C4-2B (cell line): ENCODE results near the gene PNMA8A.
"Not testable (repeated sequence)": the region's sequence is repeated elsewhere in the genome, so short reads cannot be mapped to it uniquely, and the experiment has no call there.

Experiments used
- H3K27ac ChIP-seq: fragments of 450-650 bp; 2 replicates; pipeline ENCODE4 v1.5.1; 2017
- ZFX ChIP-seq: fragments of 450-650 bp; IDR thresholded peaks from 2 replicates; pipeline ENCODE4 v1.6.1; 2017
- TF ChIP-seq, protein P1 (sequence below): fragments of 450-650 bp; conservative IDR thresholded peaks from 2 replicates; pipeline ENCODE4 v1.5.1; 2017; ENCODE audit warnings: mild to moderate bottlenecking

PNMA8A gene

DNA sequence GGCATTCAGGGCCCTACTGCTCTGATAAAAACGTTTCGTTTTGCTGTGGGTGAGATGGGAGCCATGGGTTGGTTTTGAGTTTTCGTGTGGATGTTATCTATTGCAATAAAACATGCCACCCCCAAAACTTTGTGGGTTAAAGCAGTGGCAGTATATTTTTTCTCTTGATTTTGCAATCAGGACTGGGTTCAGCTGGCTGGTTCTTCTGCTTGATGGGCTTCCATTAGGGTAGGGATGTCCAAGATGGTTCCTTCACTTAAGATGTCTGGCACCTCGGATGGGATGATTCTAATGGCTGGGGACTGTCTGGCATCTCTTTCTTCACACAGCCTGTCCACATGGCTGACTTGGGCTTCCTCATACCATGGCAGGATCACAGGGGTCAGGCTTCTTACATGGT lies 39.9 kb upstream of the PNMA8A start:
- TF ChIP-seq, protein P1, sequence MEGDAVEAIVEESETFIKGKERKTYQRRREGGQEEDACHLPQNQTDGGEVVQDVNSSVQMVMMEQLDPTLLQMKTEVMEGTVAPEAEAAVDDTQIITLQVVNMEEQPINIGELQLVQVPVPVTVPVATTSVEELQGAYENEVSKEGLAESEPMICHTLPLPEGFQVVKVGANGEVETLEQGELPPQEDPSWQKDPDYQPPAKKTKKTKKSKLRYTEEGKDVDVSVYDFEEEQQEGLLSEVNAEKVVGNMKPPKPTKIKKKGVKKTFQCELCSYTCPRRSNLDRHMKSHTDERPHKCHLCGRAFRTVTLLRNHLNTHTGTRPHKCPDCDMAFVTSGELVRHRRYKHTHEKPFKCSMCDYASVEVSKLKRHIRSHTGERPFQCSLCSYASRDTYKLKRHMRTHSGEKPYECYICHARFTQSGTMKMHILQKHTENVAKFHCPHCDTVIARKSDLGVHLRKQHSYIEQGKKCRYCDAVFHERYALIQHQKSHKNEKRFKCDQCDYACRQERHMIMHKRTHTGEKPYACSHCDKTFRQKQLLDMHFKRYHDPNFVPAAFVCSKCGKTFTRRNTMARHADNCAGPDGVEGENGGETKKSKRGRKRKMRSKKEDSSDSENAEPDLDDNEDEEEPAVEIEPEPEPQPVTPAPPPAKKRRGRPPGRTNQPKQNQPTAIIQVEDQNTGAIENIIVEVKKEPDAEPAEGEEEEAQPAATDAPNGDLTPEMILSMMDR, result no peak
- no peak for TF ChIP-seq ZFX

DNA sequence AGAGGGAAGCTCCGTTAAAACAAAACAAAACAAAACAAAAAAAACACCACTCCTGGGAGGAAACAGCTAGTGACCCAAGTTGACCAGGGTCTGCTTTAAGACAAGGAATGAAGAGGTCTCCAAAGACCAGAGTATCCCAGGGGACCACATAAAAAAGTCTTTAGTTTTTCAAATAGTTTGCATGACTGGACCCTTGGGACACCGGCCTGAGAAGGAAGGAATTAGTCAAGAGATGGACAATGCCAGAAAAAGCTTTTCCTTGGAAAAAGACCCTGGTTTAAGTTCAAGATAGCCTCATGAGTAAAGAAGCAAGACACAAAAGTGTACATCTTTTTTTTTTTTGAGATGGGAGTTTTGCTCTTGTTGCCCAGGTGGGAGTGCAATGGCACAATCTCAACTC lies 36.8 kb upstream of the PNMA8A start:
- TF ChIP-seq, protein P1, result no peak
- no peak for TF ChIP-seq ZFX
- no peak overlapping the region for H3K27ac ChIP-seq

More for the DNA sequence above, 39.9 kb upstream of the PNMA8A start:
- no peak overlapping the region for H3K27ac ChIP-seq

DNA sequence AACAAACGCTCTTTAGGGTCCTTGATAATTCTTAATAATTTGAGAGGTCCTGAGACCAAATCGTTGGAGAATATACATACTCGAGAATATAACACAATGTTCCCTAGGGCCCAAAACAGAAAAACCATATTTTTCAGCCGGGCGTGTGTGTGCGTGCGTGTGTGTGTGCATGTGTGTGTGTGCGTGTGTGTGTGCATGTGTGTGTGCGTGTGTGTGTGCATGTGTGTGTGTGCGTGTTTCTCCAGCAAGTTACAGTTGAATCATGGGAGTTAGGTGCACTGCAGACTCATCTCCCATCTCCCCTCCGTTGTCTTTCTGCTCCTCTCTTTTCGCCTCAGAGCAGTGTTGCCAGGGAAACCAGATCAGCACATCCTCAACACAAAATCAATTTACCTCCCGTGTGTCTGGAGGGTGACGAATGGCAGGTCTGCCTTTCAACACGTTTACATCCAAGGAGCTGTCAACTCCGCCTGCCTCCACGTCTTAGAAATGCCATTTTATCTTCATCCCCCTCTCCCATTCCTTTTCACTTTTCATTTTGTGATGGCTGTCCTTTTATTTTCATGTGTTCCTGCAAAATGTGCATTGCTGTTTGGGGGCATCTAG lies 32.6 kb upstream of the PNMA8A start:
- TF ChIP-seq, protein P1, result no peak
- TF ChIP-seq ZFX, result no peak
- H3K27ac ChIP-seq, result no peak overlapping the region

DNA sequence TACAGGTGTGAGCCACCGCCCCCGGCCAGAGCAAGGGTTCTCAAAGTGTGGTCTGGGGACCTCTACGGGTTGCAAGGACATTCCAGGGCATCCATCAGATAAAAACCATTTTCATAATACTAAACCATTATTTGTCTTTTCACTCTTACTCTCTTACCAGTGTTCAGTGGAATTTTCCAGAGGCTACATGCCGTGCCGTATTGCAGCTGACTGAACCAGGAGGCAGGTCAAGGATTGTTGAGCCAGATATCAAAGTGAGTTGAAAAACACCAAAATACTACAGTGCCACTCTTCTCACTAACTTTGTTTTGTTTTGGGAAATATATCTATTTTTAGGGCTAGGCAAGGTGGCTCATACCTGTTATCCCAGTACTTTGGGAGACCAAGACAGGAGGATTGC lies 31.5 kb upstream of the PNMA8A start:
- TF ChIP-seq, protein P1, result no peak
- TF ChIP-seq ZFX, result no peak

DNA sequence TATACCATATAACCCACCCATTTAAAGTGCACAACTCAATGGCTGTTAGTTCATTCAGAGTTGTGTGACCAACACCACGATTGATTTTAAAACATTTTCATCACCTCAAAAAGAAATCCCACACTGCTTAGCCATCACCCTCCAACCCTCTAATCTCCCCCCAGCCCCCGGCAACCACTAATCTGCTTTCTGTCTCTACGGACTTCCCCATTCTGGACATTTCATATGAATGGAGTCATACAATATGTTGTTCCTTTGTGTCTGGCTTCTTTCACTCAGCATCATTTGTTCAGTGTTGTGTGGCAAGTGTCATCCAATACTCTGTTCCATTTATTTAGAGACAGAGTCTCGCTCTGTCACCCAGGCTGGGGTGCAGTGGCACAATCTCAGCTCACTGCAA lies 28.3 kb upstream of the PNMA8A start:
- no peak overlapping the region for H3K27ac ChIP-seq
- no peak for TF ChIP-seq ZFX
- TF ChIP-seq, protein P1, result no peak

More for the DNA sequence above, 31.5 kb upstream of the PNMA8A start:
- H3K27ac ChIP-seq, result no peak overlapping the region

DNA sequence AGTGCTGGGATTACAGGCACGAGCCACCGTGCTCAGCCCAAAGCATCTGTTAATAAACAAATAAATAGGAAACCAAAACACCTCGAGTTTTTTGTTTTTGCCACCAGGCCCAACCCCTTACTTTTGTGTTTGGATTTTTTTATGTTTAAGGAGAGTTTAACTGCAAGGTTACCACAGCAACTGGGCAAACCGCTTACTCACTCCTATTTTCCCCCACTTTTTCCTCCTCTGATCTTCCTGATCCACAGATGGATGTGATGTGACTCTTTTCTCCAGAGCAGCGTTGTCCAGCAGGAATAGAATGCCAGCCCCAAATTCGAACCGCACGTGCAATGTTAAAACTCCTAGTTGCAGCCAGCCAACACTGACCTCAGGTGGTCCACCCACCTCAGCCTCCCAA lies 26.4 kb upstream of the PNMA8A start:
- H3K27ac ChIP-seq, result no peak overlapping the region
- TF ChIP-seq, protein P1, result no peak
- no peak for TF ChIP-seq ZFX

DNA sequence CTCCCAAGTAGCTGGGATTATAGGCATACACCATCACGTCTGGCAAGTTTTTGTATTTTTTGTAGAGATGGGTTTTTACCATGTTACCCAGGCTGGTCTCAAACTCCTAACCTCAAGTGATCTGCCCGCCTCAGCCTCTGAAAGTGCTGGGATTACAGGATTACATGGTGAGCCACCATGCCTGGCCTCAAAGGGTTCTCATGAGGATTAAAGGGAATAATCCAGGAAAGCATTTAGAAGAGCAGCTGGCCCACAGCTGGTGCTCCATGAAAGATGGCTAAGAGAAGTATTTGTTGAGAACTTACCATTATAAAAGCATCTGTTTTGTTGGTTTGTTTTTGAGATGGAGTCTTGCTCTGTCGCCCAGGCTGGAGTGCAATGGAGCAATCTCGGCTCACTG lies 25.5 kb upstream of the PNMA8A start:
- H3K27ac ChIP-seq, result not testable (repeated sequence)

DNA sequence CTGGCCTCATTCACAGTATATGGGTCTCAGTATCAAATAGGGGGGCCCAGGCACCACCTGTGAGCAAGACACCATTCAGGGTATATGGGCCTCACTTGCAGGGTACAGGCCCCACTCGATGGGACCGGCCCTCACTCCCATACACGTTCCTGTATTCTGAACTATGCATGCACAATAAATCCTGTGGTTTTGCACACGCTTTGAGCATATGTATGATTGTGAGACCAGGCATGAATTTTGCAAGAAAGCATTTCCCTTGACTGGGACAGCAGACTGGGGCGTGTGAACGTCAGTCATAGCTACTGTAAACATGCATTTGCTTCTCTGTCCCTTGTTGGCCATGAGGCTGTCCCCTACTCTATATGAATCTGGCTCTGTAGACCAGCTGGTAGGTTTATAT lies 24.9 kb upstream of the PNMA8A start:
- no peak for TF ChIP-seq ZFX
- TF ChIP-seq, protein P1, result no peak
- H3K27ac ChIP-seq, result no peak overlapping the region
